ENCODE results near the gene GPR137. TPM values are rescaled to one million over a fixed set of nuclear protein-coding genes. Genes with fewer than 3 reads are reported as not detected.

Gene GPR137
- total and polyA plus RNA-seq, 8 donors: 23.6 to 39.6 (median 31.8) TPM

- DNase-seq (no peak), ATAC-seq (no peak)
- no peak for TF ChIP-seq CTCF (IDR thresholded peaks at IDR 0.05)
- H3K27ac ChIP-seq: no peak overlapping the region
- no peaks in the 10 kb centered on the region for H3K9me3 ChIP-seq
- peaks cover 0 to 20% of the 10 kb centered on the region in 2 donors for H3K36me3 ChIP-seq
- intact Hi-C loops (cut with DNase I): no loop called here
- H3K4me1 ChIP-seq: peaks cover 0 to 15% of the 10 kb centered on the region in 2 donors
- no peak overlapping the region for H3K4me3 ChIP-seq
- H3K27me3 ChIP-seq: no peaks in the 10 kb centered on the region
Observed at GRCh38 chr11:64324692-64325469, 39.2 kb downstream of the GPR137 start.

GRCh38 chr11:64327375-64327774 is 41.7 kb downstream of the GPR137 start:
- Histone ChIP-seq H3K4me3 (no peak overlapping the region), H3K9me3 (no peaks in the 10 kb centered on the region), H3K4me1 (peaks cover 6 to 16% of the 10 kb centered on the region in 2 donors), H3K27me3 (no peaks in the 10 kb centered on the region), H3K27ac (no peak overlapping the region), H3K36me3 (peaks cover 0 to 5% of the 10 kb centered on the region in 2 donors)
- no peak for ATAC-seq
- no peak for DNase-seq
- no peak for TF ChIP-seq CTCF (IDR thresholded peaks at IDR 0.05)
- intact Hi-C loops (cut with DNase I): no loop called here

GRCh38 chr11:64327993-64328392 is 42.3 kb downstream of the GPR137 start:
- DNase-seq (no peak), ATAC-seq (no peak)
- Histone ChIP-seq H3K36me3 (no peaks in the 10 kb centered on the region), H3K9me3 (no peaks in the 10 kb centered on the region), H3K4me1 (peaks cover 6 to 17% of the 10 kb centered on the region in 2 donors), H3K27ac (no peak overlapping the region), H3K4me3 (no peak overlapping the region), H3K27me3 (no peaks in the 10 kb centered on the region)
- no peak for TF ChIP-seq CTCF (IDR thresholded peaks at IDR 0.05)
- intact Hi-C loops (cut with DNase I): no loop called here

GRCh38 chr11:64330888-64331287 is 45.2 kb downstream of the GPR137 start:
- no peak for TF ChIP-seq CTCF (IDR thresholded peaks at IDR 0.05)
- Histone ChIP-seq H3K36me3 (no peaks in the 10 kb centered on the region), H3K27ac (no peak overlapping the region), H3K9me3 (no peaks in the 10 kb centered on the region), H3K4me3 (no peak overlapping the region), H3K27me3 (no peaks in the 10 kb centered on the region), H3K4me1 (peaks cover 14 to 29% of the 10 kb centered on the region in 2 donors)
- no peak for DNase-seq
- no peak for ATAC-seq
- intact Hi-C loops (cut with DNase I): no loop called here

- intact Hi-C loops (cut with DNase I): no loop called here
- ATAC-seq (peak; percentile 88), DNase-seq (peak in 3 of 4 donors; percentile 68 to 94 (median 91))
- TF ChIP-seq CTCF (IDR thresholded peaks at IDR 0.05): peak; percentile 31 to 69
- H3K4me3 ChIP-seq: no peak overlapping the region
- H3K4me1 ChIP-seq: peaks cover 14 to 29% of the 10 kb centered on the region in 2 donors
- no peaks in the 10 kb centered on the region for H3K9me3 ChIP-seq
- H3K27ac ChIP-seq: peak overlapping the region; percentile 4 to 73
- H3K27me3 ChIP-seq: no peaks in the 10 kb centered on the region
- no peaks in the 10 kb centered on the region for H3K36me3 ChIP-seq
Observed at GRCh38 chr11:64331569-64332371, 46.1 kb downstream of the GPR137 start.

Measured in left lung (tissue), 10 donors.